Measurements from ENCODE around the gene KIF26A. TPM values are rescaled to one million over a fixed set of nuclear protein-coding genes. Genes with fewer than 3 reads are reported as not detected.

Gene KIF26A
- total RNA-seq, 6 donors from 2014 or later = 1.8 to 7.3 (median 3.5) TPM

- H3K36me3 ChIP-seq = no peaks in the 10 kb centered on the region
- ATAC-seq (ENCODE audit: low FRiP score in 2 of 2) (no peak), DNase-seq (no peak)
- no peaks in the 10 kb centered on the region for H3K4me1 ChIP-seq
- no peak overlapping the region for H3K4me3 ChIP-seq
- no peak overlapping the region for H3K27ac ChIP-seq
- WGBS, 2 donors = 98 to 100% methylated on average over 1 of the region's 1 CpG
- no peaks in the 10 kb centered on the region for H3K27me3 ChIP-seq
- TF ChIP-seq POLR2A (IDR thresholded peaks at IDR 0.05) (no peak), EP300 (IDR thresholded peaks at IDR 0.05) (no peak), POLR2AphosphoS5 (IDR thresholded peaks at IDR 0.05) (no peak), CTCF (IDR thresholded peaks at IDR 0.05) (no peak)
- H3K9me3 ChIP-seq = peaks cover 4 to 30% (median 14%) of the 10 kb centered on the region in 4 donors
Observed at GRCh38 chr14:104128981-104129380, 9.4 kb upstream of the KIF26A start.

GRCh38 chr14:104129556-104129955 lies 8.8 kb upstream of the KIF26A start:
- Histone ChIP-seq H3K9me3 (peaks cover 4 to 25% (median 9%) of the 10 kb centered on the region in 4 donors), H3K4me3 (no peak overlapping the region), H3K27me3 (peaks cover 0 to under 1% (median 0%) of the 10 kb centered on the region in 4 donors), H3K27ac (no peak overlapping the region), H3K4me1 (no peaks in the 10 kb centered on the region), H3K36me3 (no peaks in the 10 kb centered on the region)
- no peak for TF ChIP-seq EP300 (IDR thresholded peaks at IDR 0.05)
- TF ChIP-seq POLR2AphosphoS5 (IDR thresholded peaks at IDR 0.05) = no peak
- no peak for TF ChIP-seq CTCF (IDR thresholded peaks at IDR 0.05)
- no peak for TF ChIP-seq POLR2A (IDR thresholded peaks at IDR 0.05)
- no peak for ATAC-seq (ENCODE audit: low FRiP score in 2 of 2)
- 100% methylated on average over 1 of the region's 1 CpG for WGBS, 2 donors
- no peak for DNase-seq

GRCh38 chr14:104130974-104131651 lies 7.3 kb upstream of the KIF26A start:
- H3K4me3 ChIP-seq = no peak overlapping the region
- peaks cover 6 to 11% (median 10%) of the 10 kb centered on the region in 4 donors for H3K4me1 ChIP-seq
- H3K27me3 ChIP-seq = peaks cover 0 to 16% (median 11%) of the 10 kb centered on the region in 4 donors
- ATAC-seq (ENCODE audit: low FRiP score in 2 of 2) (peak; percentile 37 to 39), DNase-seq (peak; percentile 52 to 56)
- TF ChIP-seq CTCF (IDR thresholded peaks at IDR 0.05) (peak; percentile 47 to 90 (median 76)), POLR2A (IDR thresholded peaks at IDR 0.05) (no peak)
- no peak overlapping the region for H3K27ac ChIP-seq
- no peaks in the 10 kb centered on the region for H3K36me3 ChIP-seq
- peaks cover 4 to 16% (median 9%) of the 10 kb centered on the region in 4 donors for H3K9me3 ChIP-seq
- 7 to 17% methylated on average over 6 to 10 of the region's 11 CpGs for WGBS, 2 donors

- H3K36me3 ChIP-seq = no peaks in the 10 kb centered on the region
- peak in 1 of 2 donors; percentile 21 for DNase-seq
- no peak overlapping the region for H3K4me3 ChIP-seq
- H3K27ac ChIP-seq = no peak overlapping the region
- peaks cover 0 to 25% (median 15%) of the 10 kb centered on the region in 4 donors for H3K27me3 ChIP-seq
- no peak for ATAC-seq (ENCODE audit: low FRiP score in 2 of 2)
- H3K4me1 ChIP-seq = peaks cover 15 to 21% (median 19%) of the 10 kb centered on the region in 4 donors
- TF ChIP-seq POLR2A (IDR thresholded peaks at IDR 0.05) = no peak
- no peak for TF ChIP-seq POLR2AphosphoS5 (IDR thresholded peaks at IDR 0.05)
- no peak for TF ChIP-seq CTCF (IDR thresholded peaks at IDR 0.05)
- TF ChIP-seq EP300 (IDR thresholded peaks at IDR 0.05) = no peak
- H3K9me3 ChIP-seq = peaks cover 4 to 16% (median 9%) of the 10 kb centered on the region in 4 donors
- 66 to 68% methylated on average over 23 of the region's 23 CpGs for WGBS, 2 donors
Observed at GRCh38 chr14:104131968-104132732, 6.2 kb upstream of the KIF26A start.
